Measurements from ENCODE around the gene PDIK1L. TPM values are rescaled to one million over a fixed set of nuclear protein-coding genes. Genes with fewer than 3 reads are reported as not detected.

Gene PDIK1L
- total and polyA plus RNA-seq, 2 donors (not counting 1 experiment from before 2014, with no cell fraction given) = 1.3 to 17.3 TPM

- H4K20me1 ChIP-seq (ENCODE audit: control insufficient read depth, insufficient read depth, low read length, poor library complexity, severe bottlenecking) = no peaks in the 10 kb centered on the region
- no peaks in the 10 kb centered on the region for H3K79me2 ChIP-seq (ENCODE audit: control insufficient read depth, insufficient read depth, low read length)
- no peak for ATAC-seq (ENCODE audit: low read depth)
- H3K4me2 ChIP-seq (replicated peaks; ENCODE audit: low read depth, low read length, poor library complexity, severe bottlenecking) = no peak overlapping the region
- no peak overlapping the region for H3K4me3 ChIP-seq (ENCODE audit: control extremely low read depth in 1 of 5, extremely low read depth in 1 of 5, insufficient read depth in 1 of 5, low read depth in 2 of 5, low read length in 4 of 5)
- H3K36me3 ChIP-seq (replicated peaks in 1 of 2; ENCODE audit: control extremely low read depth in 1 of 2, control insufficient read depth in 1 of 2, extremely low read depth in 1 of 2, insufficient read depth in 2 of 2, low read length in 1 of 2) = no peaks in the 10 kb centered on the region
- H3K27ac ChIP-seq (ENCODE audit: low read length in 2 of 2) = no peak overlapping the region
- no peaks in the 10 kb centered on the region for H3K4me1 ChIP-seq (ENCODE audit: control insufficient read depth in 2 of 2, insufficient read depth in 2 of 2, low read length in 2 of 2)
- 86% methylated on average over 2 of the region's 3 CpGs for WGBS (ENCODE audit: insufficient coverage)
- Mint-ChIP-seq H3K4me1 (peaks cover 4% of the 10 kb centered on the region), H3K4me3 (no peak overlapping the region), H3K27ac (no peak overlapping the region), H3K9me3 (ENCODE audit: insufficient read depth) (no peaks in the 10 kb centered on the region), H3K27me3 (peaks cover 17% of the 10 kb centered on the region)
- intact Hi-C loops (cut with micrococcal nuclease) = no loop called here
- POLR2A ChIA-PET = no interaction called here
- TF ChIP-seq EZH2 (IDR thresholded peaks at IDR 0.05; ENCODE audit: borderline replicate concordance, insufficient read depth, low read depth, low read length, poor library complexity, severe bottlenecking) (no peak), CTCF (IDR thresholded peaks at IDR 0.05) (no peak)
- DNase-seq = no peak
- H3K9ac ChIP-seq (ENCODE audit: low read length) = no peak overlapping the region
- no peaks in the 10 kb centered on the region for H3K27me3 ChIP-seq (replicated peaks in 1 of 4; ENCODE audit: control extremely low read depth in 1 of 4, control insufficient read depth in 3 of 4, insufficient read depth in 4 of 4, low read length in 3 of 4)
- CTCF ChIA-PET = interaction anchor here (1.0 to 17.9 kb wide), 9 partner anchors 11 to 315 kb away, joined by 3 to 336 read pairs (median 6); partner anchors contain the start of gene ZNF593
- H2AFZ ChIP-seq (ENCODE audit: insufficient read depth, low read depth, low read length, poor library complexity, severe bottlenecking) = no peak overlapping the region
- no peaks in the 10 kb centered on the region for H3K9me3 ChIP-seq (ENCODE audit: control extremely low read depth in 1 of 3, control insufficient read depth in 2 of 3, insufficient read depth in 1 of 3, low read length in 2 of 3)
Observed at GRCh38 chr1:26102119-26102518, 9.5 kb upstream of the PDIK1L start.

- no peak overlapping the region for H2AFZ ChIP-seq (ENCODE audit: insufficient read depth, low read depth, low read length, poor library complexity, severe bottlenecking)
- Mint-ChIP-seq H3K27me3 (peaks cover 17% of the 10 kb centered on the region), H3K27ac (no peak overlapping the region), H3K4me1 (peaks cover 4% of the 10 kb centered on the region), H3K9me3 (ENCODE audit: insufficient read depth) (no peaks in the 10 kb centered on the region), H3K4me3 (no peak overlapping the region)
- no peaks in the 10 kb centered on the region for H3K27me3 ChIP-seq (replicated peaks in 1 of 4; ENCODE audit: control extremely low read depth in 1 of 4, control insufficient read depth in 3 of 4, insufficient read depth in 4 of 4, low read length in 3 of 4)
- POLR2A ChIA-PET = no interaction called here
- no peaks in the 10 kb centered on the region for H3K4me1 ChIP-seq (ENCODE audit: control insufficient read depth in 2 of 2, insufficient read depth in 2 of 2, low read length in 2 of 2)
- no peak overlapping the region for H3K4me3 ChIP-seq (ENCODE audit: control extremely low read depth in 1 of 5, extremely low read depth in 1 of 5, insufficient read depth in 1 of 5, low read depth in 2 of 5, low read length in 4 of 5)
- intact Hi-C loops (cut with micrococcal nuclease) = no loop called here
- DNase-seq (no peak), ATAC-seq (ENCODE audit: low read depth) (no peak)
- 75% methylated on average over 1 of the region's 2 CpGs for WGBS (ENCODE audit: insufficient coverage)
- TF ChIP-seq EZH2 (IDR thresholded peaks at IDR 0.05; ENCODE audit: borderline replicate concordance, insufficient read depth, low read depth, low read length, poor library complexity, severe bottlenecking) (no peak), CTCF (IDR thresholded peaks at IDR 0.05) (no peak)
- H3K36me3 ChIP-seq (replicated peaks in 1 of 2; ENCODE audit: control extremely low read depth in 1 of 2, control insufficient read depth in 1 of 2, extremely low read depth in 1 of 2, insufficient read depth in 2 of 2, low read length in 1 of 2) = no peaks in the 10 kb centered on the region
- CTCF ChIA-PET = interaction anchor here (0.6 to 17.9 kb wide), 16 partner anchors 11 to 509 kb away, joined by 3 to 336 read pairs (median 4); partner anchors contain the start of gene ZNF593
- no peak overlapping the region for H3K9ac ChIP-seq (ENCODE audit: low read length)
- H3K27ac ChIP-seq (ENCODE audit: low read length in 2 of 2) = no peak overlapping the region
- no peaks in the 10 kb centered on the region for H4K20me1 ChIP-seq (ENCODE audit: control insufficient read depth, insufficient read depth, low read length, poor library complexity, severe bottlenecking)
- H3K79me2 ChIP-seq (ENCODE audit: control insufficient read depth, insufficient read depth, low read length) = no peaks in the 10 kb centered on the region
- H3K4me2 ChIP-seq (replicated peaks; ENCODE audit: low read depth, low read length, poor library complexity, severe bottlenecking) = no peak overlapping the region
- no peaks in the 10 kb centered on the region for H3K9me3 ChIP-seq (ENCODE audit: control extremely low read depth in 1 of 3, control insufficient read depth in 2 of 3, insufficient read depth in 1 of 3, low read length in 2 of 3)
Observed at GRCh38 chr1:26102526-26102925, 9.1 kb upstream of the PDIK1L start.

Measured in B cell (primary cell).